Epithelial cell of proximal tubule (primary cell): ENCODE measurements around the gene ANK3. TPM values are rescaled to one million over a fixed set of nuclear protein-coding genes. Genes with fewer than 3 reads are reported as not detected.

Experiments
- DNase-seq: peaks from one replicate; pipeline ENCODE4 v3.0.0-alpha.2; 2011; ENCODE audit warnings: low read depth
- H3K4me3 ChIP-seq: 2 replicates; pipeline ENCODE4 v1.5.1; 2011; ENCODE audit warnings: low read depth, mild to moderate bottlenecking, low read length
- CTCF ChIP-seq: conservative IDR thresholded peaks from 2 replicates; pipeline ENCODE4 v1.5.1; 2012; ENCODE audit warnings: low read depth, mild to moderate bottlenecking, low read length
- total RNA-seq: library from RNA; depleted of rRNA; stranded (reverse); fragments of >200 nt; gene quantifications from 2 replicates; pipeline ENCODE4 v1.2.3, GENCODE V29; 2015

The ANK3 gene
- total RNA-seq, 1 donor from 2014 or later = 6.6 TPM

- peak; percentile 25 for DNase-seq
- no peak for TF ChIP-seq CTCF
- H3K4me3 ChIP-seq = no peak overlapping the region
These were observed 75.4 kb downstream of the ANK3 start for GRCh38 chr10:60314069-60314940.

GRCh38 chr10:60313589-60313952 is 76.1 kb downstream of the ANK3 start:
- H3K4me3 ChIP-seq = no peak overlapping the region
- TF ChIP-seq CTCF = no peak
- DNase-seq = no peak

- TF ChIP-seq CTCF = no peak
- no peak for DNase-seq
- H3K4me3 ChIP-seq = no peak overlapping the region
These were observed 76.7 kb downstream of the ANK3 start for GRCh38 chr10:60312818-60313588.

- no peak overlapping the region for H3K4me3 ChIP-seq
- TF ChIP-seq CTCF = no peak
- no peak for DNase-seq
These were observed 77.9 kb downstream of the ANK3 start for GRCh38 chr10:60311821-60312220.

GRCh38 chr10:60310740-60311139 is 78.9 kb downstream of the ANK3 start:
- TF ChIP-seq CTCF = no peak
- no peak for DNase-seq
- H3K4me3 ChIP-seq = no peak overlapping the region

- H3K4me3 ChIP-seq = no peak overlapping the region
- TF ChIP-seq CTCF = no peak
- no peak for DNase-seq
These were observed 79.8 kb downstream of the ANK3 start for GRCh38 chr10:60309891-60310290.
